NCI-H1436 treated with DMSO at 0.1 percent for 48 hours (cell line): ENCODE results near the gene MYO5B.
"Not testable (repeated sequence)": the region's sequence is repeated elsewhere in the genome, so short reads cannot be mapped to it uniquely, and the experiment has no call there.

Experiments
- DNase-seq: peaks from one replicate; lab custom pipeline; 2025; lab: John Stamatoyannopoulos, UW

The MYO5B gene

DNA sequence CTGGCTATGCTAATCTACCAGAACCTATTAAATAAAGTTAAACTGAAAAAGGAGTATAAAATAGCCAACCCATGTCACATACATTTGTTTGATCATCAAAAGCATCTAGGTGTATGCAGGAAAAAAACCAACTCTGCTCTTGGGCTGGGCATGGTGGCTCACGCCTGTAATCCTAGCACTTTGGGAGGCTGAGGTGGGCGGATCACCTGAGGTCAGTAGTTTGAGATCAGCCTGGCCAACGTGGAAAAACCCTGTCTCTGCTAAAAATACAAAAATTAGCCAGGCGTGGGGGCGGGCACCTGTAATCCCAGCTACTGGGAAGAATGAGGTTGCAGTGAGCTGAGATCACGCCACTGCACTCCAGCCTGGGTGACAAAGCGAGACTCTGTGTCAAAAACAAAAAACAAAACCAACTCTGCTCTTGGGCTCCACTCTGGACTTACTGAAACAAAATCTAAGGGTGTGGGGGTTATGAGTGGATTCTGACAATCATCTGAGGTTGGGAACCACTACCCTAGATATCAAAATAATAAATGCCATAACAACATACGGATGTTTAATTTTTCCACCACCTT is 405.3 kb downstream of the MYO5B start:
- DNase-seq = not testable (repeated sequence)

- no peak for DNase-seq
Measured at GRCh38 chr18:49788327-49788898, 406.5 kb downstream of the MYO5B start.

DNA sequence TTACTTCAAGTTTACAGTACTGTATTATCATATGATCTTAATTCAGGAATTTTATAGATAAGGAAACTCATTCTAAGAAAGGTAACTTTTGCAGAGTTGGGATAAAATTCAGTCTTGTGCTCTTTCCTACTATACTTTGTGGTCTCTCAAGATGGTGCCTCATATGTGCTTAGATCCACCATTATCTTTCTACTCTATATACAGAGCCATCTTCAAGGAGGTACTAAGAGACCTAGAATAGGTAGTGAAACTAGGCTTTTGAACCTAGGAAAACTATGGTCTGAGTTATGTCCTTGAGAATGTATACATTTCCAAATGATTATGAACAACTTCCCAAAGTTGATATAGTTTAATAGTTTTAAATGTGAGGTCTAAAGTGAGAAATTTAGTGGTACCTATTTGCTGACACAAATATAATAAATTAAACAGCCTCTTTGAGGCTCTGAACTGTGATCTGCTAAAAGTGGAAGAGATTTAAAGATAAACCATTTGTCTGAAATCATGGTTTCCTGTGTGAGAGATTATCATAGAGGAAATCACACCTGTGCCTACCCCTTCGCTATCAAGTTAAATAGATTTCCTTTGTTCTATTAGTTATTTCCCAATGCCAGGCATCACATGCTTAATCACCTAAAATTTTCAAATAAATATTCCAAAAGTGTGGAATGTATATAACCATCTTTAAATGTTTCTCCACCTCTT is 408.8 kb downstream of the MYO5B start:
- DNase-seq = no peak

DNA sequence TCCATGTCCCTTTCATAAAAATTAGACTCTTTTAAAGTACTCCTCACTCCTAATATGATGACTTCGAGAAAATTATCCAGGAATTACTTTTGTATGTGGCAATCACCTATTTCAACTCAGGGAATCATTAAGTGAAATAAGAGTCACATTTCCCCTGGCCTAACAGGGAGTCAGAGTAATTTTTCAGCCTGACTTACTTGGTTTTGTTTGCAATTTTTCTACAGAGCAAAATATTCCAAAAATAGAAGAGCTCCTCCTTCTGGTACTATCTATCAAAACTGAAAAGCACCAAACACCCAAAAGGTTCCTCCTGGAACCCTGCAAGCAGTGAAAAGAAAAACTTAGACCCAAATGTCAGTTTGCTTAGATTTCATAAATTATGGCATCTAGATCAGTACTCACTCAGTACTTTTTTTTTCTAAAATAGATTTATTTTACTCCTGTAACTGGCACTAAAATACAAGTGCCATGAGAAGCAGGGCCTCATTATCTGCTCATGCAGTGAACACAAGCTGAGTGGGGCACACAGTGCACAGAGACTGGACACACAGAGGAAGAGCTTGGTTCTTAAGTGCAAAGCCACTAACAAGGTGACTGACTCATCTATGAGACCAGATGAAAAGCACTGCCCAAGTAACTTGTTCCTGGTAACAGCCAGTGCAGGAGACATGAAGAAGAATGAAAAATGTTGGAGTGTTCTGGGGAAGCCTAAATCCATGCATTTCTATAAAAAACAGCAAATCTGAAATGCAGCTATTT is 410.3 kb downstream of the MYO5B start:
- DNase-seq = no peak

DNA sequence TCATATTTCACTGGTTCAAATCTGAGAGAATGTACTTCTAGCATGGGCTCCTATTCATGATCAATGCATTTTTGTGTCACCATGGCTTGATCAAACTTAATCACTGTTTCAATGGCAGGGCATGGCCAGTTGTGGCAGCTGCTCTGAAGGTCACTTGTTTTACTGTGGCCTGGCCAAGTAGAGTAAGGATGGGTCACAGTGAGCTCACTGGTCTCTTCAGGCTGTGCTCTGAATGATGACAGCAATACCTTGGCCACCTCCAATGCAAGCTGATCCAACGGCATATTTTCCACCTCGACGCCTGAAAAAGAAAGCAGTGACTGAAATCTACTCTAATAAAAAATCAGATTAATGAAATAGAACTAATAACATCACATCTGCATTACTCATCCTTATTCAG is 411.3 kb downstream of the MYO5B start:
- not testable (repeated sequence) for DNase-seq

- no peak for DNase-seq
Measured at GRCh38 chr18:49778826-49779465, 416.0 kb downstream of the MYO5B start.
